SK-N-SH treated with all-trans-retinoic acid at 6 μM for 48 hours (cell line): ENCODE data around the gene CFL2.

ENCODE experiments used
- ATAC-seq: fragments of 200-7000 bp; cut with Tn5 transposase; 3 replicates; pipeline ENCODE4 v1.9.1; 2020; ENCODE audit warnings: mild to moderate bottlenecking, moderate library complexity
- ARNTL ChIP-seq: fragments of 450-650 bp; formaldehyde crosslinking; IDR thresholded peaks from 2 replicates; pipeline ENCODE4 v1.5.0; 2020; ENCODE audit warnings: low read depth, mild to moderate bottlenecking, moderate library complexity, borderline replicate concordance
- CREB5 ChIP-seq: fragments of 250-450 bp; sonication (Bioruptor Pico); IDR thresholded peaks from 2 replicates; pipeline ENCODE4 v1.5.1; 2020; ENCODE audit warnings: low read depth, mild to moderate bottlenecking, moderate library complexity
- CSRNP3 ChIP-seq: fragments of 250-450 bp; sonication (Bioruptor Pico); IDR thresholded peaks from 2 replicates; pipeline ENCODE4 v1.5.1; 2021; ENCODE audit warnings: mild to moderate bottlenecking, moderate library complexity
- ESRRG ChIP-seq: fragments of 250-450 bp; sonication (Bioruptor Pico); IDR thresholded peaks from 2 replicates; pipeline ENCODE4 v1.6.1; 2021; ENCODE audit warnings: mild to moderate bottlenecking
- GLIS3 ChIP-seq: fragments of 250-450 bp; sonication (Bioruptor Pico); IDR thresholded peaks from 2 replicates; pipeline ENCODE4 v1.5.0; 2020; ENCODE audit warnings: mild to moderate bottlenecking, moderate library complexity
- OSR1 ChIP-seq: fragments of 250-450 bp; sonication (Bioruptor Pico); IDR thresholded peaks from 2 replicates; pipeline ENCODE4 v1.8.0; 2022; ENCODE audit warnings: moderate library complexity, mild to moderate bottlenecking, inconsistent platforms
- PATZ1 ChIP-seq: fragments of 250-450 bp; sonication (Bioruptor Pico); IDR thresholded peaks from 2 replicates; pipeline ENCODE4 v1.8.0; 2020; ENCODE audit warnings: mild to moderate bottlenecking, moderate library complexity, borderline replicate concordance
- PPARA ChIP-seq: fragments of 250-450 bp; sonication (Bioruptor Pico); IDR thresholded peaks from 2 replicates; pipeline ENCODE4 v1.5.0; 2020; ENCODE audit warnings: mild to moderate bottlenecking, borderline replicate concordance
- SNAI2 ChIP-seq: fragments of 250-450 bp; sonication (Bioruptor Pico); IDR thresholded peaks from 2 replicates; pipeline ENCODE4 v1.5.0; 2020; ENCODE audit warnings: mild to moderate bottlenecking, moderate library complexity
- TCF4 ChIP-seq: fragments of 250-450 bp; sonication (Bioruptor Pico); IDR thresholded peaks from 2 replicates; pipeline ENCODE4 v1.8.0; 2021; ENCODE audit warnings: mild to moderate bottlenecking, moderate library complexity, borderline replicate concordance
- TOX ChIP-seq: fragments of 250-450 bp; sonication (Bioruptor Pico); IDR thresholded peaks from 2 replicates; pipeline ENCODE4 v1.8.0; 2021; ENCODE audit warnings: mild to moderate bottlenecking, moderate library complexity, borderline replicate concordance
- TSHZ2 ChIP-seq: fragments of 250-450 bp; sonication (Bioruptor Pico); IDR thresholded peaks from 2 replicates; pipeline ENCODE4 v1.5.0; 2020; ENCODE audit warnings: mild to moderate bottlenecking, moderate library complexity
- ZC3H10 ChIP-seq: fragments of 250-450 bp; sonication (Bioruptor Pico); IDR thresholded peaks from 2 replicates; pipeline ENCODE4 v1.5.1; 2021; ENCODE audit warnings: mild to moderate bottlenecking, moderate library complexity
- ZFP3 ChIP-seq: fragments of 250-450 bp; sonication (Bioruptor Pico); IDR thresholded peaks from 2 replicates; pipeline ENCODE4 v1.5.0; 2020; ENCODE audit warnings: mild to moderate bottlenecking, moderate library complexity
- ZFP30 ChIP-seq: fragments of 450-650 bp; formaldehyde crosslinking; IDR thresholded peaks from 2 replicates; pipeline ENCODE4 v1.5.0; 2022; ENCODE audit warnings: mild to moderate bottlenecking, moderate library complexity
- ZNF565 ChIP-seq: fragments of 450-650 bp; formaldehyde crosslinking; conservative IDR thresholded peaks from 2 replicates; pipeline ENCODE4 v1.5.0; 2020; ENCODE audit warnings: low read depth, mild to moderate bottlenecking, moderate library complexity
- ZNF70 ChIP-seq: fragments of 450-650 bp; formaldehyde crosslinking; IDR thresholded peaks from 2 replicates; pipeline ENCODE4 v1.5.0; 2020; ENCODE audit warnings: mild to moderate bottlenecking, moderate library complexity
- ZNF8 ChIP-seq: fragments of 450-650 bp; formaldehyde crosslinking; IDR thresholded peaks from 2 replicates; pipeline ENCODE4 v1.5.0; 2020; ENCODE audit warnings: mild to moderate bottlenecking, moderate library complexity

CFL2 gene

GRCh38 chr14:34678735-34679134, 35.7 kb downstream of the CFL2 start:
- TF ChIP-seq TSHZ2 (CRISPR knock-in tag) = no peak
- TF ChIP-seq ARNTL (CRISPR knock-in tag) = no peak
- TF ChIP-seq ZNF565 = no peak
- TF ChIP-seq ESRRG (CRISPR knock-in tag) = no peak
- TF ChIP-seq CSRNP3 (CRISPR knock-in tag) = no peak
- TF ChIP-seq CREB5 = no peak
- no peak for TF ChIP-seq PATZ1 (CRISPR knock-in tag)
- TF ChIP-seq ZFP3 (CRISPR knock-in tag) = no peak
- TF ChIP-seq ZC3H10 (CRISPR knock-in tag) = no peak
- no peak for TF ChIP-seq TCF4 (CRISPR knock-in tag)
- no peak for TF ChIP-seq SNAI2 (CRISPR knock-in tag)
- no peak for TF ChIP-seq PPARA (CRISPR knock-in tag)
- TF ChIP-seq ZNF8 = no peak

GRCh38 chr14:34678306-34678705, 36.1 kb downstream of the CFL2 start:
- TF ChIP-seq ZFP30 = no peak
- no peak for TF ChIP-seq ESRRG (CRISPR knock-in tag)
- TF ChIP-seq CREB5 = no peak
- TF ChIP-seq CSRNP3 (CRISPR knock-in tag) = no peak
- TF ChIP-seq ZNF70 (CRISPR knock-in tag) = no peak
- no peak for TF ChIP-seq SNAI2 (CRISPR knock-in tag)
- TF ChIP-seq TCF4 (CRISPR knock-in tag) = no peak
- no peak for TF ChIP-seq TOX (CRISPR knock-in tag)
- TF ChIP-seq TSHZ2 (CRISPR knock-in tag) = no peak
- TF ChIP-seq PATZ1 (CRISPR knock-in tag) = no peak
- no peak for TF ChIP-seq OSR1 (CRISPR knock-in tag)
- TF ChIP-seq ZNF8 = no peak
- TF ChIP-seq GLIS3 = no peak
- no peak for TF ChIP-seq ARNTL (CRISPR knock-in tag)
- no peak for ATAC-seq

More at GRCh38 chr14:34678735-34679134, 35.7 kb downstream of the CFL2 start:
- ATAC-seq = no peak
